Fibroblast of pulmonary artery (primary cell): ENCODE results near the gene APBA1.

Experiments
- DNase-seq: peaks from one replicate; pipeline ENCODE4 v3.0.0-alpha.2; 2010; ENCODE audit warnings: low read depth
- H3K4me3 ChIP-seq: replicated peaks from 2 replicates; pipeline ENCODE4 v1.5.1; 2011; ENCODE audit warnings: low read depth, mild to moderate bottlenecking, control low read depth, low read length, moderate library complexity
- CTCF ChIP-seq: IDR thresholded peaks from 2 replicates; pipeline ENCODE4 v1.5.1; 2011; ENCODE audit warnings: mild to moderate bottlenecking, control low read depth, low read length, inconsistent platforms; ENCODE audit errors: missing control alignments

APBA1 gene

GRCh38 chr9:69380301-69380700, 291.9 kb downstream of the APBA1 start:
- no peak for DNase-seq
- no peak overlapping the region for H3K4me3 ChIP-seq
- TF ChIP-seq CTCF, result no peak

GRCh38 chr9:69379270-69379982, 292.7 kb downstream of the APBA1 start:
- no peak for TF ChIP-seq CTCF
- peak; percentile 49 for DNase-seq
- H3K4me3 ChIP-seq, result no peak overlapping the region

- no peak for TF ChIP-seq CTCF
- DNase-seq, result no peak
- H3K4me3 ChIP-seq, result no peak overlapping the region
Observed at GRCh38 chr9:69377981-69378380, 294.2 kb downstream of the APBA1 start.
